ENCODE results near the gene ZNF709.
"Not testable (repeated sequence)": the region's sequence is repeated elsewhere in the genome, so short reads cannot be mapped to it uniquely, and the experiment has no call there.

ZNF709 gene

DNA sequence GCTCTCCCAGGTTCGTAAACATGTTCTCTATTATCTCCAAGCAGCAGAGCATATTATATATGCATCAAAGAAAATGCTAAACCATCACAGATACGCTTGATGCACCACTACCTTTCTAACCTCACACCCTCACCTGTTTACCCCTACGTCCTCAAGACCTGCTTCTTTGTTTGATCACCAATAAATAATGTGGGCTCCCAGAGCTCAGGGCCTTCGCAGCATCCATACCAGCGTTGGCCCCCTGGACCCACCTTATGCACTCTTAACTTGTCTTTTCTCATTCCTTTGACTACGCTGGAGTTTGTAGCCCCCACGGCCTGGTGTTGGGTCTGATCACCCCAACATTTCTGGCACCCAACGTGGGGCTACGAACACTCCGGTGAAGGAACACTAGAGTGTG, 33.8 kb downstream of the ZNF709 start:
- DNase-seq = no peak

DNA sequence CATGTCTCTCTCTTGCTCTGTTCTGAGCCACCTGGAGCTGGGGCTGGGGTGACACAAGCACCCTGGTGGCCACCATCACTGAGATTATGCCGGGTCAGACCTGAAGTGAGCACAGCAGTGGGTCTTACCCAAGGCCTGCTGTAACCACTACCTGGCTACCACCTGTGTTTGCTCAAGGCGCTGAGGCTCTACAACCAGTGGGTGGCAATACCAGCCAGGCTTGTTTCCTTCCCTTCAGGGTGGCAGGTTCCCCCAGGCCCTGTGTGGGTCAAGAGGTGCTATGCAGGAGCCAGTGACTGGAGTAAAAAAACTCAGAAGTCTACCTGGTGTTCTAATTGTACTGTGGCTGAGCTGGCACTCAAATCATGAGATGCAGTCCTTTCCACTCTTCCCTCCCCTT, 35.8 kb downstream of the ZNF709 start:
- DNase-seq = no peak

DNA sequence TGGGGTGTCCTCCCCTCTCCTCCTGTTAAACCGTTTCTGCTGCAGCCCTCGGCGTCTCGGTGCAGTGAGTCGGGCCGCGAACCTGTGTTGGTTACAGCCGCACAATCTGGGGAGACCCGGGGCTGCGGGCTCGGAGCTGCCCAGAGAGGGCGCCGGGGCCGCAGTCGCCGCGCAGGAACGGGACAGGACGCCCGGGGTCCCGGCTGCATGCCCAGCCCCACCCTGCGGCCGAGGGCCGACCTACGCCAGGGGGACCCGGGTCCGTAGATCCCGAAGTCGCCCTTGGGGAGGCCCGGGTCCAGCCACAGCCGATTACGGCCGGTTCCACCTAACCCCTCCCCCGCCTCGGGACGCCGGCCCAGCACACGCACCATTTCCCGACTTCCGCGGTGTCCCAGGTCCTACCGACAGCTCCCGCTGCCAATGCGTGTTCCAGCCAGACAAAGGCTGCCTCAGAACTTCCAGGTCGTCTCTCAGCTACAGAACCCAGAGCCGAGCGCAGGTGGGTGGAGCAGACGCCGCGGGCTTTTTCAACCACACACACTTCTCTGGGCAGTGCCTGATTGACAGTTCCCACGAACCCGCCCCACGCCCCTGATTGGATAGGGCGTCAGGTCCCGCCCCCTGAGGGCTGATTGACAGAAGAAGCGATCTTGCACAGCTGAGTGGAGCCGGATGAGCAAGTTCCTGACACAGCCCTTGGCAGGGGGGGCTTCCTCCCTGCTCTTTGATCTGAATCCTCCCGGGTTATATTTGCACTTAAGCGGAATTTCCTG, 43.9 kb downstream of the ZNF709 start, which contains the start of gene ZNF443:
ZNF443 (minus strand) TSS at position 481 of the 776 bp plus-strand sequence; CDS start at position 374, 107 bp downstream.
- peak; percentile 97 for DNase-seq

GRCh38 chr19:12439686-12440540, 44.7 kb downstream of the ZNF709 start:
- peak; percentile 24 for DNase-seq

- not testable (repeated sequence) for DNase-seq
Observed at GRCh38 chr19:12430726-12431299, 53.8 kb downstream of the ZNF709 start.

- DNase-seq = no peak
Observed at GRCh38 chr19:12425888-12426274, 58.7 kb downstream of the ZNF709 start.

DNA sequence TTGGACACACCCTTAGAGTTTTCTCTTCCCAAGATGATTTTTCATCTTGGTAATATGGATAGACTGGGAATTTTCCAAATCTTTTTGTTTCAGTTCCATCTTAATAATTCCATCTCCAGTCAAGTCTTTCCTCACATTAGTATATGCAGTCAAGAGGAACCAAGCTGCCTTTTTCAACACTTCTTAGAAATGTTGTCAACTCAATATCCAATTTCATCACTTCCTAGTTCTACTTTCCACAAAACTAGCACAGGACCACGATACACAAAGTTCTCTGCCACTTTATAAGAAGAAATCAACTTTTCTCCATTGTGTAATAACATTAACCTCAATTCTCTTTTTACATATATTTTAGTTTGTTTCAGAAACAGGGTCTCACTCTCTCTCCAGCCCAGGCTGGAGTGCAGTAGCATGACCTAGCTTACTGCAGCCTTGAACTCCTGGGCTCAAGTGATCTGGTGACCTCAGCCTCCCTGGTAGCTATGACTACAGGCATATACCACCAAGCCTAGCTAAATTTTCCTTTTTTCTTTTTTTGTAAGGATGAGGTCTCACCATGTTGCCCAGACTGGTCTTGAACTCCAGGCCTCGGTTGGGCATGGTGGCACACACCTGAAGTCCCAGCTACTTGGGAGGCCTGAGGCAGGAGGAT, 59.3 kb downstream of the ZNF709 start:
- no peak for DNase-seq

GRCh38 chr19:12417273-12417672, 67.3 kb downstream of the ZNF709 start:
- DNase-seq = not testable (repeated sequence)

- no peak for DNase-seq
Observed at GRCh38 chr19:12411893-12412292, 72.7 kb downstream of the ZNF709 start.
